GM11168 (cell line): ENCODE data around the gene PTCHD1.

ENCODE experiments used
- in situ Hi-C: fragments of 300-500 bp; cut with MboI; formaldehyde crosslinking; loops from one replicate; pipeline ENCODE4 v1.12.0; 2022; ENCODE audit warnings: low sequenced_read_pairs; ENCODE audit not compliant: unreplicated experiment

Gene PTCHD1

DNA sequence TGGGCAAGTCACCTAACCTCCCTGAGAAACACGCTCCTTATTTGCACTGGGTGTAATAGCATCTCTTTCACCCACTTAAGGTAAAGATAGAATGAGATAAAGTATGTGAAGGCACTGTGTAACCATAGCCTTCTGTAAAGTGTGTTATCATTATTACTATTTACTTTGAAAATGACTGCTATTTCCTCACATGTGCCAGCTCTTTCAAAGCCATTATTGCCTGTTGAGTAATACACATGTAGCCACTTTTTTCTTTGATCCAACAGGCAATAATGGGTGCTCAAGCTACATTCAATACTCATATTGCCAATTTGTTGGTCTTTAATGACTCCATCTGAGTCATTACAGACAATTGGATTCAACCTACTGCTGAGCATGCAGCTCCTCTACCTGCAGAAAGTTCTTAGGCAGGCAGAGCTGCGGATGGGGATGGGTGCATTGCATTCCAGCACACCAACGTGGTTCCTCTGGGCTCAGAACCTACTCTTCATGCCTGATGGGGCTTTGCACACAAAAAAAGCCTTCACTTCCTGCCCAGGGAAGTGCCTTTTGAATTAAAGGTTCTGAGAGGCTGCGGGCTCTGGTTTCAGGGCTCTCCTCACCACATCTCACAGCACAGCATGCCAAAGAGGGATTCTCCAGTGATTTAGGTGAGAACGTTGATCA lies 9.7 kb downstream of the PTCHD1 start:
- in situ Hi-C loops, result no loop called here

DNA sequence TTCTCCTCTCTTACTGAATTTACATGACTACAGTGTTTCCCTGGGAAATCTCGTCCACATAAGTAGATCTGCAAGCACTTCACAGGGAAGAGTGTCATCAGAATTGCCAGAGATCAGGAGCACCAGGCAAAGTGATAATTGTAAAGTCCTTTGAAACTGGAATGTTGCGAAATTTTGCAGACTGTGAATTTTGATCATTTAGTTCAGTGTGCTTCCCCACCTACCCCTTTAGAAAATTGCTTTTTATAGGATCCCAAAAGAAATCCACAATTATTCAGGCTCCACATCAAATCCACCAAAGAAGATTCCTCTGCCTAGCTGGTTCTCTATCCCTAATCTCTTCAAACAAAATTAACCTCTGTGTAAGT lies 10.2 kb downstream of the PTCHD1 start:
- in situ Hi-C loops, result no loop called here

DNA sequence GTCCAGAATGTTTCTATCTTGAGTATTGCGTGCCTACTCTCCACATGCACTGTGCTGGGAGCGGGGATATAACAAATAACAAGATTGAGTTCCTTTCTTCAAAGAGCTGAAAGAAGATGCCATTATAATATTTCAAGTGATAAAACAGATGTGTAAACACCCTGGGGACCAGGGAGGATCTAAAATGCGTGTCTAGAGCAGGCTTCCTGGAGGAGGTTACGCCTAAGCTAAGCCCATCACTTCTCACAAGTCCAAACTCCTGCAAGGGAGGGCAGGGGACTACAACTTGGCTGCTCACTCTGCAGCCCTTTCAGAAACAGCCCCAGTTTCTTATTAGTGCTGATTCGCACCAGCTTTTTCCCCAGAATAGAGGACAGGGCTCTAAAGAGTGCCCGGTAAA lies 21.5 kb downstream of the PTCHD1 start:
- in situ Hi-C loops, result no loop called here

DNA sequence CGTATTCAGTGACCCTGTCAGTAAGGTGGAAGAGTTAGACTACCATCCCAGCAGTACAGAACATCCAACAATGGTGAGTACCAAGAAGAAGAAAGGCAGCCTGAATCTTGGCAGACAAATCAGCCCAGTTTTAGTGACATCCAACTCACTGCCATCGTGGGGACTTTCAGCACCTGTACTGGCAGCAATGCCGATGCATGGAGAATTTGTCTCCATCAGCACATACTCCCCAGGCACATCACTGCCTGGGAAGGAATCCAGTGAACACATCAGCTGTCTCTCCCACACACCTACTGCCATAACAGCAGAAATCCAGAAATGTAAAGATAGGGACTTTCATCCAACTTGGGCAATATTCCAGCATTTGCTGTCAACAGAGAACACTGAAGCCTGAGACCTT lies 29.8 kb downstream of the PTCHD1 start:
- in situ Hi-C loops, result no loop called here

DNA sequence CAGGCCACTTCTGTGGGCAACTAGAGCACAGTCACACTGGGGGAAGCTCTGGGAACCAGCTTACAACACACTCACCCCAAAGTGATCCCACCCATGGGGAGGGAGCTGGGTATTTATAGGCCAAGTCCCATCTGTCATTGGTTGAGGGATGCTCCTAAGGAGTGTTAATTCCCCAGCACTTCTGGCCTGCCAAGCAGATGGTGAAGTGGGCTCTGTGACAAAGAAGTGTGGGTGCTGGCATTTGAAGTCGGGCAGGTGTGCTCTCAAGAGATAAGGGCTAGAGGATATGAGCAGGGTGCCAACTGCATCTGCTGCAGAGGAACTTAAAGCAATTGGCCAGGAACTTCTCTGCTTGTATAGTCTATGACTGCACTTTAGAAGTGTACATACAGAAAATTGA lies 30.9 kb downstream of the PTCHD1 start:
- in situ Hi-C loops, result no loop called here

DNA sequence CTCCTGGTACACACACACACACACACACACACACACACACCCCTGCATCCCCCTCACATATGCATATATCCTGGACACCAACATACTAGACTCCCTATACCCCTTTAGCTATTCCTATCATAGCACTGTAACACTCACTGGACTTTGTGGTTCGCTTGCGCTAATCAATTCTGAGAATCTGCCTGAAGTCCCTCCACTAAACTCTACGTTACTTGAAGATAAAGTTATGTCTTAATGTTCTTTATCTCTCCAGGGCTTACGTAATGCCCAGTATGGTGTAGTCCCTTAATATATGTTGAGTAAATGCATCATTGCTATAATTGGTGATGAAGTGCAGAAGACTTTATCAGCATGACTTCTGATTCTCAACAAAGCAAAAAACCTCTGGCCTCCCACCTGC lies 32.3 kb downstream of the PTCHD1 start:
- in situ Hi-C loops, result no loop called here

DNA sequence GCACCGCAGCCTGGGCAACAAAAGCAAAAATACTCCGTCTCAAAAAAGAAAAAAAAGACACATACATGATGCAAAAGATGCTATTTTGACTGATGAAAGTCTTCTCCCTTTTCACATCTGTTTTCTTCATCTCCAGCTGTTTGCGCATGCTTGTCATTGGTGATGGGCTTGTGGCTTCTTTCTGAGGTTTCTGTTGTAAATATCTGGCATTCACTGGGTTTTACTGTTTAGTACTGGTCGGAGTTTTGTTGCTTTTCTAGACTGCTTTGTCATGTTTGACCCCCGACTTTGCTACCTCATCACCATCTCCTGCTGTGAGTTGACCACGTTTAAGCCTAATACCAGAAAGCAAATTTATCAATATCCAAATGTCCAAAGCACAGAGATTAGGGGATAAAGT lies 34.4 kb downstream of the PTCHD1 start:
- in situ Hi-C loops, result no loop called here

DNA sequence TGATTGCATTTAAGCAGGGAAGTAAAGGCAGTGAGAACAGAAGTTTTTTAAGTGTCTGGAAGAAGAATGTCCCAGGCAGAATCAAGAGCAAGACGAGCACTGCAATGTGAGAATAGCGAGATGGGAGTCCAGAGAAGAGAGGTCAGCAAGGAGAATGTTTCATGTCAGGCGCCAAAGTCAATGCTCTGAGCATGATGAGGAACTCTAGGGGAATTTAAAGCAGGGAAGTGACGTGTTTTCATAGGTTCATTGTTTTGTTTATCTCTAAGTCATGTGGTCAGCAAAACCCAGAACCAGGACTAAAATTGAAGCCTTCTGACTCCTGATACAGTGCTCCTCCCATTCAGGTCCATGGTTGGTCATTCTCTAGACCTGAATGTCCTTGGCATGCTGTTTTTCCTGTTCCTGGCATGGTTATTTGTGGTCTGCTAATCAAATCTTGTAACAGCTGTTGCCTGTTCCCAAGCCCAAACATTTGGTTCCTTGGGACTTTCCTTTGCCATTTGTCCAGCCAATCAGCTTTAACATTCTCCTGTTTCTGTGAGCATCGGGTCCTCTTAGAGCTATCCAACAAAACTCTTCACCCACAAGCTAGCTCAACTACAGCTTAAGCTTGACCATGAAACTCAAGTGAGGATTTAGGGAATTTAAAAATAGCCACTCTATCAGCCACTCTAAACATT lies 37.7 kb downstream of the PTCHD1 start:
- in situ Hi-C loops, result no loop called here

DNA sequence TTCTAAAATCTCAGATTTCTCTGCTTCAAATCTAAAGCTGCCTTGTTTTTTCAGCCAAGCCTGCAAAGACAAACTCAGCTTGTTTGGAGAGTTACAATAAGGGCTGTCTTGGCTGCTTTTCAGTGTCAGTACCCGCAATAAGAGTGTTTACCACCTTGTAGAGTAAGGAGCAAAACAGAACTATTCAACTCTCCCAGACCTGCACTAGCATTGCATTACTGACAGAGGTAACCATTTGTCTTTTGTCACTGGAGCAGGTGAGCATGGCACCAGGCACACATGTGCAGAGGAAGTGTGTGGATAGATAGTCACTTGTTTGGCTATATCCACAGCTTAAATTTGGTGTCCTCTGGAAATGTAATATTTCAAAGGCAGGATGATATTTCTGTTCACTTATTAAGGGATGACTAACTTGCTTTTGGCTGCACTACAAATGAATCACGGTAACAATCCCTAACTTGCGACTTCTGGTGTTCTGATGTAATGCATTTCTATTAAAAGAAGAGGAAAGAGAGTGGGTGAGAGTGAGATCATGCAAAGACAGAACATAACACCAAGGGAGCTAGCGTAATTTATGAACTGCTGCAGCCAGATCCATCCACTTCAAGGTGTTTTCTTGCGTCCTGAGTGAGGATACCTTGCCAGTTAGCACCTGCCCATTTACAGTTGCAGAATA lies 38.6 kb downstream of the PTCHD1 start:
- in situ Hi-C loops, result no loop called here

DNA sequence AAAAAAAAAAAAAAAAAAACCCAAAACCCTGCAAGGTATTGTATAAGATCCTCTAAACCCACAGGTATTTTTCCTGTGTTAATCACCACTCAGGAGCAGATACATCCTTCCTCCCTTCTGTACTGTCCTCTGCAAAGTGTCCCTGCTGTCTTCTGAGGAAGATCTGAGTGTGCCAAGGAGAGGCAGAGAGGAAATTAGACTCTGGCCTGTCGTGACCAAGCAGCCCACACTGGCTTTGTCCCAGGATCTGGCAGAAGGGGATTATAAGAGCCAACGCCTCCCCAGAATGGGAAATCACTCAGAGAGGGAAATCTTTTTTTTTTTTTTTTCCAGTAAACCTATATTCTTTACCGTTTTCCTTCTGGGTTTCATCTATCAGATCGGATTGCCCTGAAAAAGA lies 39.6 kb downstream of the PTCHD1 start:
- in situ Hi-C loops, result no loop called here

DNA sequence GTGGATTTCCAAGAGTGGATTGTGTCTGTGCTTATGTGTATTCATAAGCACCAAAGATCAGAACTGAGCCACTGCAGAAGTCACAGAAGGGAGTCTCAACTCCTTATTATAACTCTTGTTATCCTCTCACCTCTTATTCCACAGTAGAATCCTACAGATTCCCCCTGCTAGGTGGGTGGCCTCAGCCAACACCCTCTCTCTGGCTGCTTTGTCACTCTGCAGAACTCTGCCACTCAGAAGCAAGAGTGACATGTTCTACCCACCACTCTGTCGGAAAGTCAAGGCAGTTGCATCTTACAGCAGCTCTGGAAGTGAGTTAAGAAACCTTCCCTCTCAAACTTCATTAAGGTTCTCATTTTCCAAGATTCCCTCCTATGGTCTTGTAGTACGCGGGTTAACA lies 41.9 kb downstream of the PTCHD1 start:
- in situ Hi-C loops, result no loop called here

DNA sequence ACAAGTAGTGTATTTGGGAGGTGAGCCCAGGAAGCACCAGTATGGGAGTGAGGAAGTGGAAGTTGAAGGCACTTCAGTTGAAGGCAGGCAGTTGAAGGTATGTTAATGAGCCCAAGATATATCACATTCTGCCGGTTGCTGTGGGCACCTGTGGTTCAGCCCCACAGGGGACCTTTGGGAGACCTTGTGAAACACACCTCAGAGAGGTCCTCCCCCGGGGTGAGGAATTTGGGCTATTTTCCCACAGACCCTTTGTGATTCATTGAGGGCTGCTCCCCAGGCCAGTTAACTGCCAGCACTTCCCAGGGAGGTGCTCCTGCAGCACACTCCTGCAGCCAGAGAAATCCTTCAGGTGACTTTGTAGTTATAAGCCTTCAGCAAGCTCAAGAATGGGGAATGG lies 45.9 kb downstream of the PTCHD1 start:
- in situ Hi-C loops, result no loop called here

DNA sequence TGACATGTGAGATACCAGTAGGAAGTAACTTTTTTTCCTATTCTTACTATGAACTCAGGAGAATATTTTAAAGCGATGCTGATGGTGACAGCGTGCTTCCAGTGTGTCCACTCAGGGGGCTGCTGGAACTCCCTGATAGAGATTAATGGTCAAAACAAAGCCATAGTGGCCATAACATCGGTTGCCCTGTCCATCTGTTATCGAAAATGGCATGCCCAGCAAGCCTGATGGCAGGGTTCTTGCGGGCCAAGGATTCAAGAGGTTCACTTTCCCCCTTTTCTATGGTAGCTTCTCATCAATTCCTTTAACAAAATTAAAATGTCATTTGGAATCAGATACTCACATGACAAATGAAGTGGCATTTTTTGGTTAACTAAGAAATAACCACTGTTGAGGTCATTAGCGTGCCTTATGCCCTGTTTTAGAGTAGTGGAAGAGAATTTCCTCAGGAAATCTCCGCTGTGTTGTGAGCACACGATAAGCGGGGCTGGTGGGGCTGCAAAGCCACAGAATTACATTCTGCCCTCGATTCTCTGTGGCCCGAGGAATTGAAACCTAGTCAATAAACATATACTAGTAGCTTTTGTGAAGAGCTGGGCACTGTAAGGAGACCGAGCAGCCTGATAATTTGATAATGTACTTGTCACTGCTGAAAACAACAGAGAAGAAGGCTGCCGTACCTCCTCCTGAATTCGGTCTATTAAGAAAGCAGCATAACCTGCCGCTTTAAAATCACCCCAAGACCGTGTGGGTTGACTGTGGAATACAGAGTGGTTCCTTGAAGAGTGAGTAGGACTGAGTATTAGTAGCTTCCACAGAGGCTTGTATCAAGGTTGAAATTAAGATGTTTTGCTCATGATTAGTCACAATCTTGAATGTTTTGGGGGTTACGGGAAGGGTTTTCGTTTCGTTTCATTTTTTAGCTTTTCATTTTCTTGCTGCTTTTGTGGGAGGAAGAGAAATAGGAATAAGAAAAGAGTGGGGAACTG lies 46.7 kb downstream of the PTCHD1 start:
- in situ Hi-C loops, result no loop called here

DNA sequence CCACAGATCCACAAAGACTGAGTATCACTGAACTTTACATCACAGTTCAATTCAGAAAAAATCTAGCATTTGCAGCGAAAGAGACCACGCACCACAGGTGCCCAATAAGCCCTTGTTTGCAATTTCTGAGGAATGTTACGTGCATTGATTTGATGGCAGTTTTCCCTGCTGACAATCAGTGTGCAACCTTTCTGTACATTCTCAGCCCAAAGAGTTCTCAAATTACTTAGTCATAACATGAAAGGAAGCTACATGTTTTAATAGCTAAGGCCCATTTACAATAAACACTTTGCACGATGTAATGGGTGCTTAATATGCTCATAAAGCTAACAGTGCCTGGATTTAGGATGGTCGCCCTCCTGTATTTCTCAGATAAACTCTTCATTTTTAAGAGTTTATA lies 47.9 kb downstream of the PTCHD1 start:
- in situ Hi-C loops, result no loop called here

DNA sequence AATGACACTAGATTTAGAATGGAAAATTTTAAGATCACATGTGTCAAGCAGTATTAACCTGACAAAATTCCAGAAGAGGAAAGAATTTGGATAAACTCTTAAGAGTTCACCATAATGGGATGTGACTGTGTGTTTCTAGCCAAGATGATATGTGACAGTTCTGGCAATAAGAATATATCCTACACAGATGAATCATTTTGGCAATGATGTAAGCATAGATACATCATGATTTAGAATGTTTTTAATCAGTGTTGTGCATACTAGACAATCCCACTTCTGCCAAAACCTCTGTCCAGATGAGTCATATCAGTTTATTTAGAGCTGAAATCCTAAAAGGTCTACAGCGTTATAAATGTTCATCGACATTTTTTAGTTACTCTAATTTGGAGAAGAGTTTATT lies 48.8 kb downstream of the PTCHD1 start:
- in situ Hi-C loops, result no loop called here

DNA sequence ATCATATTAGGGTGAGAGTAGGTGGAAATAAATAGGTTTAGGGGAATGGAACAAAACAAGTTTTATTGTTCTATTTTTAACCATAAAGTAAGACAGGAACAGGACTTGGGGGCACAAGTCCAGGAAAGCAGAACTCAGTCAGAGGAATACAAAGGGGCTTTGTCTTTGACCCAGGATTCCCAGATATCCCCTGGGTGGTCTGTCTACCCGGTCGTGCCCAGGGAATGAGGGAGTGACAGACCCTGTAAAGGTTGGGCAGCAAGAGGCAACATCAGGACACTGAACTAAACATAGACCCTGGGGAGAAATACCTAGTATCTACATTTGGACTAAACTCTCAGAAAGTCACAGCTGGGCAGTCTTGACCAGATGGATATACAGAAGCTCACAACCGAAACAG lies 50.6 kb downstream of the PTCHD1 start:
- in situ Hi-C loops, result no loop called here

DNA sequence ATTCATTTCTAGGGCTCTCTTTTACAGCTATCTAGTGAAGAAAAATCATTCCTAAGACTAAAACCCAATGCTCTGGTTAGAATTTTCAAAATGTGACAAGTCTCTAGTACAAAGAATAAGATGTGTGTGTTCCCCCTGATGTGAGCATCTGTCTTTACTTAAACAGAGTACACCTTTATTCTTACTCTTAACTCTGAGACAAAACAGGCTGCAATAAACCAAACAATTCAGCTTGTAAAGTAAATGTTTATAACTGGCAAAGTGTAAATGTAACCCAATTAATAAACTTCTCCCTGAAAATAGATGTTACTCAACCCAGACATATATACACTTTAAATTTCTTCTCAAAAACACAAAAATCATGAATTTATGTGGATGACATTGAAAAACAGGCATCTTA lies 51.6 kb downstream of the PTCHD1 start:
- in situ Hi-C loops, result no loop called here

DNA sequence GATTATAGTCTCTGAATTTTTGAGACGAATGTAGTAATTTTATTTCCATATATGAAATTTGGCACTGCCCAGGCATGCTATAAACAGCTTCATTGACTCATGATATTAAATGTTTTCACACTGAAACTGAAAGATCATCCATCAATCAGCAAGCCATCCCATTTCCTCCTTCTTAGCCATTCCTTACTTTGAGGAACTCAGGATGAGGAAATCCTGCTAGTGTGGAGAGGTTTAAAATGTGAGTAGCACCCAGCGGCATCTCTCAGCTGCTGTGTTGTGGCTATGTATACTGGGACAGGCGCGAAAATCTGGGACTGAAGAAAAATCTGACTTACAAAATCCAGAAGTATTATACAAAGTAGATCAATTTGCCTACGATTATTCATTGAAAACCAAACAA lies 52.1 kb downstream of the PTCHD1 start:
- in situ Hi-C loops, result no loop called here

DNA sequence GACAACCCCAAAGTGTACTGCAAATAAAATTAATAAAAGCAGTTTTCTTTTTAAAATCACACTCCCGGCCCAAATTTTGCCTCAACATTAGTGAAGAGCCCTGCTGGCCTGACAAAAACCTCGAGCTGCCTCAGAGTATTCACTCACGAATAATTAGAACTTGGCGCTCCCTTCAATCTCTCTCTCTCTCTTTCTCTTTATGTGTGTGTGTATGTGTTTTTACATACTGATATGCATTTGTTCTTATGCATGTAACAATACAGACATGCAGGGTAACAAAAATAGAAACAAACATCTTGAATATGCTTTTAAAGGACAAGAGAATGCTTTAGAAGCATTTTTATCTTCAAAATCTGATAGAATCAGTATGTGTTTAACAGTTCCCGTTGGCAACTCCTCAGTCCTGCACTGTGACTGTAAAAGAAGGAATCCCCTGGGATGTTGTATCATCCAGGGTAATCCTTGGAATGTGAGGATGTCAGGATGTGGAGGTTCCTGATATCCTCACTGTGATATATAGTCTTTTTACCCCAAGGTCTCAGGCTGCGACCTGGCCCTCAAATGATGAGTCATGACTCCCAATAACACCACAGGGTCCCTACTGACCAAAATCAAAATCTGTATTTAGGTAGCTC lies 53.0 kb downstream of the PTCHD1 start:
- in situ Hi-C loops, result no loop called here

DNA sequence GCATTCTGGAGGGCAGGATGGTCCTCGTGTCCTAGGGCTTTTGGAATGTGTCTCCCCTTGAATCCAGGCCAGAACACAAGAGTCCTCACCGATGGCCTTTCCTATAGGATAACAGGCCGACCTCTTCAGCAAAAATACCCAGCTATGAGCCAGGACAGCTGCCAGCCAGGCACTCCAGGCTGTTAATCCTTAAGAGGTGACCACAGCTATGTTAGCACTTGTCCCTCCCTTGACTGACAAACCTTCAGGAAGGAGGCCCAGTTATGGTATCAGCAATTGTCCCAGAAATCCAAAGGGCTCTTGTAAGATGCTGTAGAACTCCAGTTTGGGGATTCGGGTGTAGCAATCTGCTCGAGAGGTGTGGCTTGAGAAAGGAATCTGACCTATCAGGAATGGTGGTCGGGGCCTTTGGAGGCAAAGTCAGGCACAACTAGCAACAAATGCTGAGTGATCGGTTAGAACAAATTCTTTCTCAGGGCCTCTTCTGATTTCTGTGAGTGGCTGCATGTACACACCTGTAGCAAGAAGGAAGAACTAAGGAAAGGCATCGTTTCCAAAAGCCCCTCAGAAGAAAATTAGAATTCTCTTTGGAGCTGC lies 54.6 kb downstream of the PTCHD1 start:
- in situ Hi-C loops, result no loop called here
